GM23248 (cell line): Measurements from ENCODE around the gene SNHG17.
"Not testable (repeated sequence)": the region's sequence is repeated elsewhere in the genome, so short reads cannot be mapped to it uniquely, and the experiment has no call there.

Source experiments
- EZH2 ChIP-seq: fragments of 200-600 bp; sonication (generic); IDR thresholded peaks from 2 replicates; pipeline ENCODE4 v1.6.1; 2018; ENCODE audit warnings: antibody characterized with exemption, mild to moderate bottlenecking; ENCODE audit not compliant: insufficient read depth, poor library complexity, severe bottlenecking
- EZH2phosphoT487 ChIP-seq: fragments of 200-600 bp; sonication (generic); IDR thresholded peaks from 2 replicates; pipeline ENCODE4 v1.6.1; 2018; ENCODE audit warnings: antibody characterized with exemption, moderate library complexity, mild to moderate bottlenecking, low read depth; ENCODE audit not compliant: insufficient read depth

DNA sequence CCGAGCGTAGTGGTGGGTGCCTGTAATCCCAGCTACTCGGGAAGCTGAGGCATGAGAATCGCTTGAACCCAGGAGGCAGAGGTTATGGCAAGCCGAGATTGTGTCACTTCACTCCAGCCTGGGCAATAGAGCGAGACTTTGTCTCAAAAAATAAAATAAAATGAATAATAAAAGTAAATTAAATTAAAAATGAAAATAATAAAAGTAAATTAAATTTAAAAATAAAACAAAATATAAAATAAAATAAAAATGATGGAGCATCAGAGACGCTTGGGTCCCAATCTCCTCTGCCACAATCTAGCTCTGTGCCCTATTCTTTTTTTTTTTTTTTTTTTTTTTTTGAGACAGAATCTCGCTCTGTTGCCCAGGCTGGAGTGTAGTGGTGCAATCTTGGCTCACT lies 6.0 kb upstream of the SNHG17 start:
- TF ChIP-seq EZH2, EZH2phosphoT487: not testable (repeated sequence)
